SK-N-MC (cell line): ENCODE measurements around the gene KRTAP9-1.

ENCODE experiments used
- EZH2 ChIP-seq: fragments of 200-600 bp; sonication (generic); IDR thresholded peaks from one replicate; pipeline ENCODE4 v1.6.1; 2017; ENCODE audit warnings: antibody characterized with exemption
- POLR2AphosphoS5 ChIP-seq: IDR thresholded peaks from 2 replicates; pipeline ENCODE4 v1.6.1; 2012; ENCODE audit warnings: mild to moderate bottlenecking, low read depth, low read length, borderline replicate concordance

- TF ChIP-seq EZH2 (no peak), POLR2AphosphoS5 (no peak)
Observed at GRCh38 chr17:41178341-41178740, 11.3 kb upstream of the KRTAP9-1 start.
